Measurements from ENCODE around the gene NIN.
"Not testable (repeated sequence)": the region's sequence is repeated elsewhere in the genome, so short reads cannot be mapped to it uniquely, and the experiment has no call there.

DNA sequence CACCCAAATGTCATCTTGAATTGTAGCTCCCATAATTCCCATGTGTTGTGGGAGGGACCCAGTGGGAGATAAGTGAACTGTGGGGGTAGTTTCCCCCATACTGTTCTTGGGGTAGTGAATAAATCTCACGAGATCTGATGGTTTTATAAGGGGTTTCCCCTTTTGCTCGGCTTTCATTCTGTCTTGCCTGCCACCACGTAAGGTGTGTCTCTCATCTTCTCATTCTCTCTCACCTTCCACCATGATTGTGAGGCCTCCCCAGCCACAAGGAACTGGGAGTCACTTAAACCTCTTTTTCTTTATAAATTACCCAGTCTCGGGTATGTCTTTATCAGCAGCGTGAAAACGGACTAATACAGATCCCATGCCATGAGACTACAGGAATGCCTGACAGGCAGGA is 11.7 kb downstream of the NIN start:
- TF ChIP-seq, protein P1, sequence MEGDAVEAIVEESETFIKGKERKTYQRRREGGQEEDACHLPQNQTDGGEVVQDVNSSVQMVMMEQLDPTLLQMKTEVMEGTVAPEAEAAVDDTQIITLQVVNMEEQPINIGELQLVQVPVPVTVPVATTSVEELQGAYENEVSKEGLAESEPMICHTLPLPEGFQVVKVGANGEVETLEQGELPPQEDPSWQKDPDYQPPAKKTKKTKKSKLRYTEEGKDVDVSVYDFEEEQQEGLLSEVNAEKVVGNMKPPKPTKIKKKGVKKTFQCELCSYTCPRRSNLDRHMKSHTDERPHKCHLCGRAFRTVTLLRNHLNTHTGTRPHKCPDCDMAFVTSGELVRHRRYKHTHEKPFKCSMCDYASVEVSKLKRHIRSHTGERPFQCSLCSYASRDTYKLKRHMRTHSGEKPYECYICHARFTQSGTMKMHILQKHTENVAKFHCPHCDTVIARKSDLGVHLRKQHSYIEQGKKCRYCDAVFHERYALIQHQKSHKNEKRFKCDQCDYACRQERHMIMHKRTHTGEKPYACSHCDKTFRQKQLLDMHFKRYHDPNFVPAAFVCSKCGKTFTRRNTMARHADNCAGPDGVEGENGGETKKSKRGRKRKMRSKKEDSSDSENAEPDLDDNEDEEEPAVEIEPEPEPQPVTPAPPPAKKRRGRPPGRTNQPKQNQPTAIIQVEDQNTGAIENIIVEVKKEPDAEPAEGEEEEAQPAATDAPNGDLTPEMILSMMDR (conservative IDR thresholded peaks at IDR 0.05), result not testable (repeated sequence)
- TF ChIP-seq EZH2 (IDR thresholded peaks at IDR 0.05; ENCODE audit: low read depth), result not testable (repeated sequence)
